Measurements from ENCODE around the gene ITSN1.

DNA sequence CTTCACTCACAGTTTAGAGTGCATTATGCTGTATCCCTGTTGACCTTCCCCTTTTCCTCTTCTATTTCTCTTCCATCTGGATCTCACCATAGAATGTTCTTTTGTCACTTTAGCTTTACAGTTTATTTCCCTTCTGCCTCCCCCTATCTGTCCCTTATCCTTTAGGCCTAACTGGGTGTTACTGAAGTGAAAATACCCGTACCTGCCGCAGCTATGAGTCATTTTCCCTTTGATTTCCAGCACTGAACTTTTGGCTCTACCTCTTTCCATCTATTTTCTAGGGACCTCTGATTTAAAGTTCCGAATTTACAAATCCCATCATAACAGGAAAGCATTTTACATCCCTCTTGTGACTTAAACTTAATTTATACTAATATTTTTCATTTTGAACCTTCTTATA, 19.7 kb downstream of the ITSN1 start:
- TF ChIP-seq SIN3A (IDR thresholded peaks at IDR 0.05; ENCODE audit: borderline replicate concordance, insufficient read depth, low read length) (no peak), TAF1 (IDR thresholded peaks at IDR 0.05; ENCODE audit: borderline replicate concordance, insufficient read depth, low read length) (no peak)

Measured in PFSK-1 (cell line).